ENCODE results near the gene AKT1. TPM values are rescaled to one million over a fixed set of nuclear protein-coding genes. Genes with fewer than 3 reads are reported as not detected.
A peak's percentile ranks its signal among the peaks of the same experiment; 100 is the strongest.

AKT1 gene
- total and polyA plus RNA-seq, 2 of the 13 experiments (the other 11 are each of a cell fraction or from before 2014, with no cell fraction given), result 96.2 to 116 TPM

DNA sequence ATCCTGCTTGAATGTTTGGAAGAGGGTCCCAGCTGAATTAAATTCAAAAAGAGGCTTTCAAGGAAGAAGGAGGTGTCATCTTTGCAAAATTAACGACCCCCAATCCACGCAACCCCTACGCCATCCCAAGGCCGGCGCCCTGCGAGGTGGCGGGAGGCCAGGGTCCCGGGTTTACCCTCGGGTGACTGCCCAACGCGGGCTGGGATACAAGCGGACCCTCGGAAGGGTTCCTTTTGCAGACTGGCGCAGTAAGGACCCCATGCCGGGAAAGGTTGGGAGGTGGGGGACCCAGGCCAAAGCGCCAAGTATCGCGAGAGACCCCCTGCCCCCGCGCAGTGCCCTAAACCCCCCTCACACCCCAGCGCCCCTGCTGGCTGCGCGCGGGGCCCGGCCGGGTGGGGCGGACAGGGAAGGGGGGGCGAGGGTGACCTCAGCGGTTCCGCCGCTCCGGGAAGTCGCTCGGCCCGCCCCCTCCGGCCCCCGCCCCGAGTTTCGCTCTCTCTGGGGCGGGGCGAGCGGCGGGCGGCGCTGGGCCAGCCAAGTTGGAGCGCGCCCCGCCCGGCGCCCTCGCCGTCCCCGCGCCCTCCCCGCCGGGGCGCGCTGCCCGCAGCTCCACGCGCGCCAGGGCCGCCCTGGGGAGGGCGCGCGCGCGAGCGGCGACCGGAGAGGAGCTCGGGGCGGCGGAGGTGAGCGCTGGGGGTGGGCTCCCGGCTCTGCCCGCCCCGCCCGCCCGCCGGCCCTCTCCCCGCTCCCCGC, 4.6 kb upstream of the AKT1 start (continued):
- TF ChIP-seq, protein P1, sequence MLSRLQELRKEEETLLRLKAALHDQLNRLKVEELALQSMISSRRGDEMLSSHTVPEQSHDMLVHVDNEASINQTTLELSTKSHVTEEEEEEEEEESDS (CRISPR knock-in tag; IDR thresholded peaks at IDR 0.05; ENCODE audit: borderline replicate concordance), result no peak
- no peak for TF ChIP-seq SIN3A (IDR thresholded peaks at IDR 0.05; ENCODE audit: borderline replicate concordance, low read depth, low read length)
- no peak for TF ChIP-seq TMF1 (CRISPR knock-in tag; IDR thresholded peaks at IDR 0.05; ENCODE audit: low read depth)
- TF ChIP-seq TBP (CRISPR knock-in tag; IDR thresholded peaks at IDR 0.05), result no peak
- peak; percentile 99 for TF ChIP-seq PATZ1 (CRISPR knock-in tag; IDR thresholded peaks at IDR 0.05)
- TF ChIP-seq ZGPAT (CRISPR knock-in tag; IDR thresholded peaks at IDR 0.05), result peak; percentile 22; the same call in 1 of the 2 replicates
- TF ChIP-seq ZC3H4 (CRISPR knock-in tag; IDR thresholded peaks at IDR 0.05; ENCODE audit: borderline replicate concordance), result no peak
- no peak for TF ChIP-seq ZNF75D (CRISPR knock-in tag; IDR thresholded peaks at IDR 0.05; ENCODE audit: borderline replicate concordance)
- TF ChIP-seq MLLT10 (CRISPR knock-in tag; IDR thresholded peaks at IDR 0.05), result no peak
- TF ChIP-seq HDAC2 (CRISPR knock-in tag; IDR thresholded peaks at IDR 0.05), result 0 out of 2 replicates have a peak, but pooled peaks have one; percentile 31
- 0 out of 2 replicates have a peak, but pooled peaks have one; percentile 30 for TF ChIP-seq ELF4 (CRISPR knock-in tag; IDR thresholded peaks at IDR 0.05; ENCODE audit: borderline replicate concordance)
- TF ChIP-seq SIX4 (CRISPR knock-in tag; IDR thresholded peaks at IDR 0.05), result 0 out of 2 replicates have a peak, but pooled peaks have one; percentile 15
- no peak for TF ChIP-seq NR2F2 (IDR thresholded peaks at IDR 0.05; ENCODE audit: borderline replicate concordance, low read depth)
- TF ChIP-seq PHB2 (IDR thresholded peaks at IDR 0.05; ENCODE audit: partially characterized antibody), result no peak
- no peak for TF ChIP-seq DNMT3B (CRISPR knock-in tag; conservative IDR thresholded peaks at IDR 0.05)
- TF ChIP-seq KLF11 (CRISPR knock-in tag; IDR thresholded peaks at IDR 0.05), result no peak
- TF ChIP-seq KDM3A (CRISPR knock-in tag; IDR thresholded peaks at IDR 0.05; ENCODE audit: low read depth), result no peak
- no peak for TF ChIP-seq NFE2 (CRISPR knock-in tag; IDR thresholded peaks at IDR 0.05)
- 0 out of 2 replicates have a peak, but pooled peaks have one; percentile 53 for TF ChIP-seq ZNF670 (CRISPR knock-in tag; IDR thresholded peaks at IDR 0.05; ENCODE audit: borderline replicate concordance)
- TF ChIP-seq RARA (CRISPR knock-in tag; IDR thresholded peaks at IDR 0.05), result 0 out of 2 replicates have a peak, but pooled peaks have one; percentile 34
- TF ChIP-seq ZKSCAN8 (CRISPR knock-in tag; IDR thresholded peaks at IDR 0.05; ENCODE audit: borderline replicate concordance), result no peak
- TF ChIP-seq NFE2L2 (IDR thresholded peaks at IDR 0.05; ENCODE audit: low read length), result no peak
- 0 out of 2 replicates have a peak, but pooled peaks have one; percentile 11 for TF ChIP-seq FOXK1 (CRISPR knock-in tag; IDR thresholded peaks at IDR 0.05; ENCODE audit: borderline replicate concordance, low read depth)
- TF ChIP-seq MXD3 (CRISPR knock-in tag; IDR thresholded peaks at IDR 0.05), result no peak
- TF ChIP-seq, protein P2, sequence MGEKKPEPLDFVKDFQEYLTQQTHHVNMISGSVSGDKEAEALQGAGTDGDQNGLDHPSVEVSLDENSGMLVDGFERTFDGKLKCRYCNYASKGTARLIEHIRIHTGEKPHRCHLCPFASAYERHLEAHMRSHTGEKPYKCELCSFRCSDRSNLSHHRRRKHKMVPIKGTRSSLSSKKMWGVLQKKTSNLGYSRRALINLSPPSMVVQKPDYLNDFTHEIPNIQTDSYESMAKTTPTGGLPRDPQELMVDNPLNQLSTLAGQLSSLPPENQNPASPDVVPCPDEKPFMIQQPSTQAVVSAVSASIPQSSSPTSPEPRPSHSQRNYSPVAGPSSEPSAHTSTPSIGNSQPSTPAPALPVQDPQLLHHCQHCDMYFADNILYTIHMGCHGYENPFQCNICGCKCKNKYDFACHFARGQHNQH (CRISPR knock-in tag; IDR thresholded peaks at IDR 0.05), result no peak
- TF ChIP-seq RBM22 (optimal IDR thresholded peaks at IDR 0.05; ENCODE audit: low read length), result no peak
- no peak for TF ChIP-seq ATF7-NPFF (CRISPR knock-in tag; IDR thresholded peaks at IDR 0.05; ENCODE audit: low read depth)
